K562 (cell line): Measurements from ENCODE around the gene SYS1. TPM values are rescaled to one million over a fixed set of nuclear protein-coding genes. Genes with fewer than 3 reads are reported as not detected.

Experiments
- ATAC-seq: fragments of 200-7000 bp; cut with Tn5 transposase; 3 replicates; pipeline ENCODE4 v1.9.1; 2020; ENCODE audit warnings: moderate library complexity
- BruUV-seq: library from RNA; stranded (reverse); fragments of 400-500 nt; replicated peaks from 2 replicates; lab custom pipeline; 2021; lab: Mats Ljungman, UMichigan
- CTCF ChIA-PET: fragments of 300-600 bp; formaldehyde crosslinking; extraction: SDS; loops from one replicate; lab custom pipeline; 2021; ENCODE audit warnings: low intra/inter-chr PET ratio; lab: Yijun Ruan, JAX
- POLR2A ChIA-PET: fragments of 300-600, 350-650 bp; sonication (Branson Sonifier 250); formaldehyde crosslinking; extraction: SDS; loops from one replicate; lab custom pipeline; 2021; ENCODE audit warnings: antibody characterized with exemption, inconsistent platforms; lab: Yijun Ruan, JAX
- DNase-seq, 4 experiments: peaks; one replicate each; pipeline versions ENCODE4 v3.0.0 to v3.0.0-alpha.2; 2011 to 2018; ENCODE audit warnings: low spot score in 3 of 4, mixed read lengths in 3 of 4; ENCODE audit errors: extremely low read depth in 1 of 4
- FAIRE-seq: peaks from 2 replicates; lab custom pipeline; 2011; peaks lifted over from hg19 to GRCh38; lab: Jason Lieb, UNC
- H2AFZ ChIP-seq: 2 replicates; pipeline ENCODE4 v1.6.0; 2011; ENCODE audit warnings: low read depth, low read length, control low read depth, inconsistent platforms
- H3K27ac ChIP-seq: fragments of 200-600 bp; 3 replicates; pipeline ENCODE4 v1.8.0; 2011; ENCODE audit warnings: low read depth, mild to moderate bottlenecking, control low read depth, inconsistent platforms, low read length, moderate library complexity, mixed read lengths; ENCODE audit errors: extremely low read depth
- H3K27me3 ChIP-seq, 2 experiments: fragments of 300-600 bp in 1 of 2; 2 replicates in 1 of 2; 3 replicates in 1 of 2; pipeline versions ENCODE4 v1.6.0 to v1.8.0; 2011; ENCODE audit warnings: inconsistent platforms in 2 of 2, low read length in 2 of 2, mild to moderate bottlenecking in 1 of 2, mixed read lengths in 1 of 2, moderate library complexity in 1 of 2; ENCODE audit not compliant: control insufficient read depth in 2 of 2, insufficient read depth in 2 of 2
- H3K36me3 ChIP-seq: fragments of 300-600 bp; 3 replicates; pipeline ENCODE4 v1.8.0; 2011; ENCODE audit warnings: mild to moderate bottlenecking, low read length, inconsistent platforms; ENCODE audit not compliant: control insufficient read depth, insufficient read depth
- H3K4me1 ChIP-seq, 2 experiments: fragments of 200-600 bp in 1 of 2; replicated peaks in 1 of 2; 2 replicates in 1 of 2; 3 replicates in 1 of 2; pipeline versions ENCODE4 v1.5.1 to v1.8.0; 2011; ENCODE audit warnings: inconsistent platforms in 2 of 2, low read length in 2 of 2, mild to moderate bottlenecking in 1 of 2, mixed read lengths in 1 of 2, moderate library complexity in 1 of 2; ENCODE audit not compliant: control insufficient read depth in 2 of 2, insufficient read depth in 2 of 2
- H3K4me2 ChIP-seq: 2 replicates; pipeline ENCODE4 v1.6.1; 2011; ENCODE audit warnings: low read length, control low read depth, inconsistent platforms, mixed read lengths; ENCODE audit not compliant: insufficient read depth
- H3K4me3 ChIP-seq: fragments of 200-600 bp; sonication (generic), shearing (Covaris generic); 2 replicates; pipeline ENCODE4 v1.5.1; 2016; ENCODE audit warnings: control low read depth, inconsistent platforms
- H3K79me2 ChIP-seq: fragments of 200-600 bp; 3 replicates; pipeline ENCODE4 v1.8.0; 2011; ENCODE audit warnings: low read length, inconsistent platforms; ENCODE audit not compliant: control insufficient read depth, insufficient read depth
- H3K9ac ChIP-seq, 2 experiments: 2 replicates each; pipeline versions ENCODE4 v1.6.0 to v1.6.1; 2011; ENCODE audit warnings: low read depth in 2 of 2, low read length in 2 of 2, control low read depth in 1 of 2, inconsistent platforms in 1 of 2, mild to moderate bottlenecking in 1 of 2, mixed read lengths in 1 of 2; ENCODE audit not compliant: insufficient read depth in 1 of 2
- H3K9me1 ChIP-seq: one replicate; pipeline ENCODE4 v1.6.0; 2011; ENCODE audit warnings: inconsistent platforms, mild to moderate bottlenecking, low read length, moderate library complexity; ENCODE audit not compliant: control insufficient read depth, insufficient read depth
- H3K9me3 ChIP-seq: replicated peaks from 2 replicates; pipeline ENCODE4 v1.5.1; 2011; ENCODE audit warnings: low read depth, low read length, inconsistent platforms; ENCODE audit not compliant: control insufficient read depth, insufficient read depth
- H4K20me1 ChIP-seq: replicated peaks from 2 replicates; pipeline ENCODE4 v1.6.1; 2011; ENCODE audit warnings: low read length, inconsistent platforms, mixed read lengths; ENCODE audit not compliant: control insufficient read depth, insufficient read depth
- BCL6 ChIP-seq: fragments of 250-450 bp; sonication (Bioruptor Pico); IDR thresholded peaks from 2 replicates; pipeline ENCODE4 v1.4.0; 2020
- CTCF ChIP-seq, 3 experiments: IDR thresholded peaks in 2 of 3; conservative IDR thresholded peaks in 1 of 3; 2 replicates each; pipeline ENCODE4 v1.5.1; 2011 to 2012; ENCODE audit warnings: low read length in 3 of 3, mild to moderate bottlenecking in 3 of 3, control low read depth in 2 of 3, improper control_type of control experiment in 1 of 3, inconsistent platforms in 1 of 3, low read depth in 1 of 3, mixed read lengths in 1 of 3, moderate library complexity in 1 of 3; ENCODE audit not compliant: insufficient read depth in 2 of 3
- DLX4 ChIP-seq: fragments of 250-450 bp; sonication (Bioruptor Pico); IDR thresholded peaks from 2 replicates; pipeline ENCODE4 v1.6.1; 2021; ENCODE audit warnings: mild to moderate bottlenecking
- DPF2 ChIP-seq: fragments of 450-650 bp; IDR thresholded peaks from 2 replicates; pipeline ENCODE4 v1.6.1; 2016
- EP400 ChIP-seq: fragments of 450-650 bp; IDR thresholded peaks from 2 replicates; pipeline ENCODE4 v1.6.1; 2017; ENCODE audit warnings: antibody characterized with exemption, mild to moderate bottlenecking, moderate library complexity
- IRF9 ChIP-seq: fragments of 450-650 bp; IDR thresholded peaks from 2 replicates; pipeline ENCODE4 v1.6.1; 2016; ENCODE audit warnings: missing biosample characterization, missing genetic modification characterization
- JUNB ChIP-seq: fragments of 450-650 bp; formaldehyde crosslinking; conservative IDR thresholded peaks from 2 replicates; pipeline ENCODE4 v1.4.0; 2020; ENCODE audit warnings: mild to moderate bottlenecking
- MAFG ChIP-seq: fragments of 450-650 bp; conservative IDR thresholded peaks from 2 replicates; pipeline ENCODE4 v1.6.1; 2016; ENCODE audit warnings: missing genetic modification characterization, missing compliant biosample characterization
- PHB ChIP-seq: fragments of 250-450 bp; sonication (Bioruptor Pico); IDR thresholded peaks from 2 replicates; pipeline ENCODE4 v1.5.0; 2021
- POLR2H ChIP-seq: IDR thresholded peaks from 2 replicates; pipeline ENCODE4 v1.6.1; 2016; ENCODE audit warnings: missing genetic modification characterization, low read depth, mild to moderate bottlenecking, control low read depth, missing compliant biosample characterization, moderate library complexity
- PPARD ChIP-seq: fragments of 250-450 bp; sonication (Bioruptor Pico); IDR thresholded peaks from 2 replicates; pipeline ENCODE4 v1.8.0; 2022; ENCODE audit warnings: inconsistent platforms, mild to moderate bottlenecking, moderate library complexity
- RUNX1 ChIP-seq: sonication (generic); IDR thresholded peaks from 2 replicates; pipeline ENCODE4 v1.6.1; 2016; ENCODE audit warnings: antibody characterized with exemption, low read depth
- SMARCC2 ChIP-seq: fragments of 450-650 bp; IDR thresholded peaks from 2 replicates; pipeline ENCODE4 v1.6.1; 2017; ENCODE audit warnings: antibody characterized with exemption, moderate library complexity, mild to moderate bottlenecking, low read depth
- USF2 ChIP-seq: sonication (generic); formaldehyde crosslinking; IDR thresholded peaks from 2 replicates; pipeline ENCODE4 v1.5.0; 2020; ENCODE audit warnings: missing genetic modification reagents
- ZBTB43 ChIP-seq: sonication (generic); formaldehyde crosslinking; IDR thresholded peaks from 2 replicates; pipeline ENCODE4 v1.8.0; 2023; ENCODE audit warnings: mild to moderate bottlenecking, missing genetic modification reagents
- ZKSCAN8 ChIP-seq: fragments of 200-800 bp; sonication (Bioruptor generic); IDR thresholded peaks from 2 replicates; pipeline ENCODE4 v1.6.1; 2016; ENCODE audit warnings: missing genetic modification characterization, missing compliant biosample characterization
- ZNF134 ChIP-seq: fragments of 250-450 bp; sonication (Bioruptor Pico); conservative IDR thresholded peaks from 2 replicates; pipeline ENCODE4 v1.4.0; 2020
- ZNF197 ChIP-seq: fragments of 200-800 bp; sonication (Bioruptor generic); IDR thresholded peaks from 2 replicates; pipeline ENCODE4 v1.6.1; 2016; ENCODE audit warnings: low read depth, missing genetic modification characterization, missing compliant biosample characterization
- in situ Hi-C: fragments of 300-500 bp; cut with MboI; formaldehyde crosslinking; loops from 4 replicates; pipeline ENCODE4 v1.15.0; 2018; ENCODE audit warnings: inconsistent platforms, mixed read lengths
- intact Hi-C: fragments of 100-400 bp; cut with micrococcal nuclease; formaldehyde crosslinking; loops from 2 replicates; pipeline ENCODE4 v1.14.2; 2022
- polyA plus RNA-seq, 8 experiments: library from polyadenylated mRNA; depleted of rRNA in 4 of 8; stranded (reverse) in 5 of 8; unstranded in 3 of 8; fragments of >200 nt; fragmentation: Nextera tagmentation in 2 of 8; fragmentation: Illumina TruSeq in 1 of 8; extraction: Ambion mirVana in 2 of 8; extraction: Trizol in 1 of 8; gene quantifications; 2 replicates each; pipeline versions ENCODE4 v1.2.1 to v1.2.3, GENCODE V29; 2011 to 2014; ENCODE audit warnings: inconsistent platforms in 1 of 8, missing spikeins in 1 of 8
- total RNA-seq, 7 experiments: library from RNA; depleted of rRNA in 6 of 7; stranded (reverse); fragments of >200 nt in 6 of 7; fragmentation: Illumina TruSeq in 2 of 7; extraction: Trizol in 2 of 7; gene quantifications; 2 replicates each; pipeline versions ENCODE4 v1.2.1 to v1.2.3, GENCODE V29; 2011 to 2021; ENCODE audit warnings: low replicate concordance in 1 of 7

Gene SYS1
- total and polyA plus RNA-seq, 9 of the 15 experiments (the other 6 are each of a cell fraction or from before 2014, with no cell fraction given) = 11.1 to 25.2 (median 17.5) TPM

GRCh38 chr20:45367126-45367525 is 4.2 kb downstream of the SYS1 start:
- no peak for FAIRE-seq
- no peak overlapping the region for H3K4me2 ChIP-seq
- H3K9ac ChIP-seq = no peak overlapping the region
- no TSS peak for BruUV-seq
- H4K20me1 ChIP-seq = no peaks in the 10 kb centered on the region
- no peak overlapping the region for H3K27ac ChIP-seq
- no peak overlapping the region for H3K4me3 ChIP-seq
- peaks cover 39% of the 10 kb centered on the region for H3K36me3 ChIP-seq
- no peaks in the 10 kb centered on the region for H3K9me1 ChIP-seq
- DNase-seq = no peak
- in situ Hi-C loops (loop anchor here (5.0 kb wide), 1 partner anchor 45 kb away; no protein-coding TSS in a partner anchor), intact Hi-C loops (loop anchor here (10.0 kb wide), 1 partner anchor 608 kb away; the partner anchor contains the start of gene ZNF335)
- H3K27me3 ChIP-seq = no peaks in the 10 kb centered on the region
- no peak for ATAC-seq
- peaks cover 20% of the 10 kb centered on the region for H3K79me2 ChIP-seq
- POLR2A ChIA-PET = interaction anchor here (0.7 to 1.1 kb wide), 2 partner anchors 23 to 86 kb away, joined by 3 to 7 read pairs; no protein-coding TSS in a partner anchor
- peaks cover 9 to 11% of the 10 kb centered on the region in 2 experiments; a peak in 4 of 5 replicates for H3K4me1 ChIP-seq
- H3K9me3 ChIP-seq = no peaks in the 10 kb centered on the region
- CTCF ChIA-PET = no interaction called here
- no peak overlapping the region for H2AFZ ChIP-seq
- TF ChIP-seq PHB (CRISPR knock-in tag) = no peak
- TF ChIP-seq SMARCC2 = no peak
- TF ChIP-seq ZNF197 (CRISPR knock-in tag) = no peak
- no peak for TF ChIP-seq MAFG (tag)
- no peak for TF ChIP-seq ZKSCAN8 (CRISPR knock-in tag)
- TF ChIP-seq DPF2 = no peak
- no peak for TF ChIP-seq RUNX1
- no peak for TF ChIP-seq EP400
- TF ChIP-seq CTCF (IDR thresholded peaks at IDR 0.05 in 2 of 3, conservative IDR thresholded peaks at IDR 0.05 in 1 of 3; ENCODE audit: insufficient read depth in 2 of 3, low read depth in 1 of 3, low read length in 3 of 3) = no peak
- no peak for TF ChIP-seq JUNB (CRISPR knock-in tag)
- TF ChIP-seq ZBTB43 (CRISPR knock-in tag) = no peak
- no peak for TF ChIP-seq IRF9 (tag)
- no peak for TF ChIP-seq BCL6
- TF ChIP-seq ZNF134 (CRISPR knock-in tag) = no peak
- TF ChIP-seq DLX4 (CRISPR knock-in tag) = no peak
- TF ChIP-seq USF2 (CRISPR knock-in tag) = no peak
- TF ChIP-seq POLR2H (tag) = no peak
- TF ChIP-seq PPARD (CRISPR knock-in tag) = no peak
